ENCODE results near the gene SLC2A9.

Gene SLC2A9

DNA sequence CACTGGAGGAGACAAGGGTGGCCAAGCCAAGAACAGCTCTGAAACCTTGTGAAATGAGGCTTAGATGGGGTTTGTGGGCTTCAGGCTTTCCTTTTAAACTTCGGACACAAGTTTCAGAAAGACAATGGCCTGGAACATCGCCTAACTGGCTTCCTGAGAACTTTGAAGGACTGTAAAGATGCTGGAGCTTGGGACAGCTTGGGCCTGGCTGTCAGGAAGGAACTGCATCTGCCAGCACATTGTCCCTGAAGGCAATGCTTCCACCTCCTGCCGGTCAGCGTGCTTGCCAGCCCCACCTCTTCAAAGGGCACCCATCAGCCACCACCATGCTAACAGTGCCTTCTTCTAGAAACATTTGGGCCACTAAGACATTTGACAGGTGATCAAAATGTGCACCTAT, 132.0 kb downstream of the SLC2A9 start:
- ChIA-PET CTCF (interaction anchor here (1.0 to 1.4 kb wide), 3 partner anchors 10 to 21 kb away, joined by 3 read pairs; no protein-coding TSS in a partner anchor), POLR2A (no interaction called here)
- no peak for DNase-seq (ENCODE audit: extremely low spot score)
- TF ChIP-seq, protein P1, sequence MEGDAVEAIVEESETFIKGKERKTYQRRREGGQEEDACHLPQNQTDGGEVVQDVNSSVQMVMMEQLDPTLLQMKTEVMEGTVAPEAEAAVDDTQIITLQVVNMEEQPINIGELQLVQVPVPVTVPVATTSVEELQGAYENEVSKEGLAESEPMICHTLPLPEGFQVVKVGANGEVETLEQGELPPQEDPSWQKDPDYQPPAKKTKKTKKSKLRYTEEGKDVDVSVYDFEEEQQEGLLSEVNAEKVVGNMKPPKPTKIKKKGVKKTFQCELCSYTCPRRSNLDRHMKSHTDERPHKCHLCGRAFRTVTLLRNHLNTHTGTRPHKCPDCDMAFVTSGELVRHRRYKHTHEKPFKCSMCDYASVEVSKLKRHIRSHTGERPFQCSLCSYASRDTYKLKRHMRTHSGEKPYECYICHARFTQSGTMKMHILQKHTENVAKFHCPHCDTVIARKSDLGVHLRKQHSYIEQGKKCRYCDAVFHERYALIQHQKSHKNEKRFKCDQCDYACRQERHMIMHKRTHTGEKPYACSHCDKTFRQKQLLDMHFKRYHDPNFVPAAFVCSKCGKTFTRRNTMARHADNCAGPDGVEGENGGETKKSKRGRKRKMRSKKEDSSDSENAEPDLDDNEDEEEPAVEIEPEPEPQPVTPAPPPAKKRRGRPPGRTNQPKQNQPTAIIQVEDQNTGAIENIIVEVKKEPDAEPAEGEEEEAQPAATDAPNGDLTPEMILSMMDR (IDR thresholded peaks at IDR 0.05; ENCODE audit: control extremely low read depth, extremely low read depth, low read depth, missing control alignments) = no peak

DNA sequence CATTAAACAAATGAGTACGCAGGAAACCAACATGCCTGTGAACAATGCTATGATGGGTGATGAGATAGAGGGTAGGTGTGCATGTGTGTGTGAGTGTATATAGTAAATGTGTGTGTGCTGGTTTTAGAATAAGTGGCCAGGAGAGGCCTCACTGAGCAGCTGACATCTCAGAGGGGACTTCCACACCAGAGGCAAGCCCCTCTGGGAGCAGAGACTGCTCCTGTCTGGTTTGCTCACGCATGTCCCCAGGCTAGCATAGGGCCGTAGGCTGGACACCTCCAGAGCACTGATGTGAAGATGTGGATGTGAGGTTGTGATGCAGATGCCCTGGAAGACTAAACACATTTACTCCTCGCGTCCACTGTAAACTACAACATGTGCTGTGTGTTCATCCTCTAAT, 135.3 kb downstream of the SLC2A9 start:
- CTCF ChIA-PET = no interaction called here

DNA sequence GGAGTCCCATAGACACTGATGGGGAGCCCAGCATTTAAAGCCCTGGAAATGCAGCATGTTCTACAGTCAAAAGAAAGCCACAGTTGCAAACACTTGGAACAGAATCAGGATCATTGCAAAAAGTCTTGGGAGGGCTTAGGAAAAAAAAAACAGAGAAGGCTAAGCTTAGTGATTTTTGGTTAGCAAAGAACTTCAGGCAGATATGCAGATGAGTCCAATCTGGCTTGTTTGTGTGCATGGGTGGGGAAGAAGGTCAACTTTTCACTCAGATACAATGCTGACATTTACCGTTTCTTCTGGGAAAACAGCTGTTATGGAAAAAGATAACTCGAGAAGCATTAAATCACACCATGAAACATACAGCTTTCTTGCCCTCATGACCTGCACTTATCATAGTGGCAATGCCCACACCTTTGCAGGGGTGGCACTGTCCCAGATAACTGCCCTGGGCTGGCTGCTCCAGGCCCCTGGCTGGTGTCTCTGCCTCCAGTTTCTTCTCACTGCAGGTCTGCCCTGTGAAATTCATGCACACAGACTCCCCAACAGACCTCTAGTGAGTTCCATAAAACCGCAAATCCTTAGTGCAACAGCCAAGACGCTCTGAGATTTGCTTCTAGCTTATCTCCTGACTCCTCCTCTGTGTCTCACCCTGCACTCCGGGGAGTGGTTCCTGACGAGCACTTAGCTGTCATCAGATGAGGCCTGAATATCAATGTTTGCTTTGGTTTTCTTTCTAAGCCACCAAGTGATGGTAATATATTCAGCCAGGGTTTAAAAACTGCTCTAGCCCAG, 140.7 kb downstream of the SLC2A9 start:
- no peak for DNase-seq (ENCODE audit: extremely low spot score)
- TF ChIP-seq, protein P1 (IDR thresholded peaks at IDR 0.05; ENCODE audit: control extremely low read depth, extremely low read depth, low read depth, missing control alignments) = no peak
- POLR2A ChIA-PET = no interaction called here
- CTCF ChIA-PET = interaction anchor here (1.0 kb wide), 1 partner anchor 12 kb away, joined by 3 read pairs; no protein-coding TSS in a partner anchor

More for the DNA sequence above, 135.3 kb downstream of the SLC2A9 start:
- TF ChIP-seq, protein P1 (IDR thresholded peaks at IDR 0.05; ENCODE audit: control extremely low read depth, extremely low read depth, low read depth, missing control alignments) = no peak
- POLR2A ChIA-PET = no interaction called here
- DNase-seq (ENCODE audit: extremely low spot score) = no peak

DNA sequence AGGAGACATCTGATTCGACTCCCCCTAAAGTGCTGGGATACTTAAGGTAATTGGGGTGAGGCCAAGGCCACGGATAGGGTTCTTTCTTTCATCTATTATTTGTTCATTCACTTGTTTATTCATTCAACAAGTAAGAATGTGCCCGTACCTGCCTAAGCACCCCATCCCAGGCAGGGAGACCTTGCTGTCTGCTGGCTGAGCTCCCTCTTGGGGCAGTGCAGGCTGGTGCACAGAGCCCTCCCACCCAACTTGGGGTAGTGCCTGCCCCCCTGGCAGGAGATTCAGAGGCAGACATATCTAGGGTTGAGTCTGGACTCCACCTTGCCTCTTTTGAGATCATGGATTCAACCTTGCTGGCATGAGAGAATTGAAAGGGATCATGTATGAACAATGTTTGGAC, 144.2 kb downstream of the SLC2A9 start:
- TF ChIP-seq, protein P1 (IDR thresholded peaks at IDR 0.05; ENCODE audit: control extremely low read depth, extremely low read depth, low read depth, missing control alignments) = no peak
- DNase-seq (ENCODE audit: extremely low spot score) = no peak
- POLR2A ChIA-PET = no interaction called here
- CTCF ChIA-PET = interaction anchor here (1.2 to 1.8 kb wide), 2 partner anchors 13 to 137 kb away, joined by 4 read pairs; no protein-coding TSS in a partner anchor

DNA sequence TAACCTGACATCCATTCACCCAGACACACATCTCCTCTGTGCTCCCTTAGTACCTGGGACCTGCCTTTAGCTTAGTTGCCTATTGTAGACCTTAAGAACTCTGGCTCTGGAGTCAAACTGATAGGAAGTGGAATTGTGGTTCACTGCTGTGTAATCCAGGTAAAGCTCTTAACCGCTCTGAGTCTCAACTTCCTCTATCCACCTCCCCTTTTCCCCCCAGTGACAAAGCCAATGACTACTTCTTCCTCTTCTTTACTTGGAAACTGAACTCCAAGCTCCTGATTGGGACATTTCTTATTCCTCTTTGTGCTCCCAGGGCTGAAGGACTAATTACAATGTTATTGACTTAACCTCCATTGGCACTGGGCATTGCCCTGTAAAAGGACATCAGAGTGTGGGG, 145.8 kb downstream of the SLC2A9 start:
- ChIA-PET CTCF (interaction anchor here (0.7 to 1.8 kb wide), 2 partner anchors 15 to 139 kb away, joined by 4 read pairs; no protein-coding TSS in a partner anchor), POLR2A (no interaction called here)
- no peak for DNase-seq (ENCODE audit: extremely low spot score)
- TF ChIP-seq, protein P1 (IDR thresholded peaks at IDR 0.05; ENCODE audit: control extremely low read depth, extremely low read depth, low read depth, missing control alignments) = no peak

DNA sequence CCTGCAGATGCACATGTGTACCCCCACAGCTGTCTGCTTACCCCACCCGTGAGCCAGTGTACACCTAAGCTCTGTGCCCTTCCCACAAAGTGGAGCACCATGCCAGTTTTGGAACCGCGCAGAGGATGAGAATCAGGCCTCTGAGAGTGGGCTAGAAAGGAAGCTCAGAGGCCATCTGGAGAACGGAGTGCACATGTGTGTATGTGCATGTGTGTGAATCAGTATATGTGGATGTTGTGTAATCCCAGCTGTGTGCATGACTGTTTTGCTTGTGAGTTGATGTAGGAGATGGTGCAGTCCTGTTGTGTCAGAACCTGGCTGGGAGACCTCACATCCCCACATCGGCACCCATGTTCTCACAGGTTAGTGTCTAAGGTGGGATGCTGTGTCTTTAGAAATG, 146.9 kb downstream of the SLC2A9 start:
- ChIA-PET CTCF (no interaction called here), POLR2A (no interaction called here)
- TF ChIP-seq, protein P1 (IDR thresholded peaks at IDR 0.05; ENCODE audit: control extremely low read depth, extremely low read depth, low read depth, missing control alignments) = no peak

More for the DNA sequence above, 146.9 kb downstream of the SLC2A9 start:
- no peak for DNase-seq (ENCODE audit: extremely low spot score)
